NCI-H2196 treated with DMSO at 0.1 percent for 48 hours (cell line): Measurements from ENCODE around the gene TEAD3.

Source experiments
- DNase-seq: peaks from one replicate; lab custom pipeline; 2025; ENCODE audit not compliant: unreplicated experiment; lab: John Stamatoyannopoulos, UW

Gene TEAD3

GRCh38 chr6:35492974-35493284 lies 4.0 kb downstream of the TEAD3 start:
- no peak for DNase-seq

DNA sequence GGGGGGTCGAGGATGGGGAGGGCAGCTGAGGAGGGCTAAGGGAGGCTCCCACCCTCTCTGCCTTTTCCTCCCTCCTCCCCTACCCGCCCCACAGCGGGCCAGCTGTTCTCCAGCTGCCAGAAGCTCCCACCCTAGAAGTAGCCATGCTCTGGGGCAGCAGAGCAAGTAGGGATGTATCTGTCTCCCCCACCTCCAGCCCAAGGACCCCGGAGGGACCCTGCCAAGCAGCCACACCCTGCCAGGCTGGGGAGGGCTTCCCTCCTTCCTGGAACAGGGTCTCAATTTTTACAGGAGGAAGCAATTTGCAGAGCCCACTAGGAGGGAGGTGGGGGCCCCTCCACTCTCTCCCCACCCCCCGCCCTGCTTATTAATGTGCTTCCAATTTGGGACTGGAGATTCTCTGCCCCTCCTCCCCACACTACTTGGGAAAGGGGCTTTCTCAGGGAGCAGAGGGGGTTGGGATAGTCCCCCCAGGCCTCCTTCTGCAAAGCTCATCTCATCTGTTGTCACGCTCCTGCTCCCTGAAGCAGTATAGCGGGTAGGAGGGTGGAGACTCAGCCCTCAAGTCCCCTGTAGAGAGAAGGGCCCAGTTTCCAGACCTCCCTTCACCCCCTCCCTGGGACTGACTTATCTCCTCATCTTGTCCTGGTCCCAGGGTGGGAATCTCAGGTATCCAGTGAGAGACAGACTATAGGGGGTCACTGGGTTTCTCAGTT lies 4.5 kb downstream of the TEAD3 start:
- DNase-seq = no peak

- no peak for DNase-seq
These were observed 5.2 kb downstream of the TEAD3 start for GRCh38 chr6:35491558-35492257.

- no peak for DNase-seq
These were observed 5.9 kb downstream of the TEAD3 start for GRCh38 chr6:35490821-35491557.

DNA sequence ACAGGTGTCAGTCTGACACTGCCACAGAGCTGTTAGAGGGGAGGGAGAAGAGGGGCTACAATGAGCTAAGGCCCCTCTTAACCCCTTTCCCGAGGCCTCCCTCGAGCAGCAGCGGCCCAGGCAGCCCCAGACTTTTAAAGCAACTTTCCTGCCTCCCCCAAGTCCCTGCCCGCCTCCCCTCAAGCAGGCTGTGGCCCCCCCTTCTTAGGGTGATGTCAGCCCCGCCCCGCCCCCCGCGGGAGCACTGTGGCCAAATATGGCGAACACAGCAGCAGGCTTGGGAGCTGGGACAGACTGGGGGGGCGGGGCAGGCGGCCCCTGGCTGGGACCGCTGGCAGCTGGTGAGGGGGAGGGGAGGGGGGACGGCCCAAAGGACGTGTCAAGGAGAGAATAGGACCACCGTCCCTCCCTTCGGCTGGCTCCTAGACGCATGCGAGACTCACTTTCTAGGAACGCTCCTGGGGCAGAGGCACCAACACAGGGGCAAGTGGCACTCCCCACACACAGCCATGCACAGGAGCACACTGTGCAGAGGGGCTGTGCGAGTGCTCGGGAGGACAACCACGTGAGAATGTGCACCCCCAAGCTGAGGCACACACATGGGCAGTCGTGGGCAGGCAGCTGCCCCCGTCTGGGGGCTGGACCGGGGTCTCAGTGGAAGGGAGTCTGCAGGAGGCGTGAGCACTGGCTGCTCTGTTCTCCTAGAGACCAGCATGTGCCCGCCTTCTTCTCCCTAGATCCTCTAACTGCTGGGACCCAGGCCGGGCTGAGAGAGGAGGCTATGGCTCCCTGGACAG lies 6.7 kb downstream of the TEAD3 start:
- no peak for DNase-seq

GRCh38 chr6:35489066-35489465 lies 7.8 kb downstream of the TEAD3 start:
- no peak for DNase-seq

- DNase-seq = no peak
These were observed 8.4 kb downstream of the TEAD3 start for GRCh38 chr6:35488517-35488862.

DNA sequence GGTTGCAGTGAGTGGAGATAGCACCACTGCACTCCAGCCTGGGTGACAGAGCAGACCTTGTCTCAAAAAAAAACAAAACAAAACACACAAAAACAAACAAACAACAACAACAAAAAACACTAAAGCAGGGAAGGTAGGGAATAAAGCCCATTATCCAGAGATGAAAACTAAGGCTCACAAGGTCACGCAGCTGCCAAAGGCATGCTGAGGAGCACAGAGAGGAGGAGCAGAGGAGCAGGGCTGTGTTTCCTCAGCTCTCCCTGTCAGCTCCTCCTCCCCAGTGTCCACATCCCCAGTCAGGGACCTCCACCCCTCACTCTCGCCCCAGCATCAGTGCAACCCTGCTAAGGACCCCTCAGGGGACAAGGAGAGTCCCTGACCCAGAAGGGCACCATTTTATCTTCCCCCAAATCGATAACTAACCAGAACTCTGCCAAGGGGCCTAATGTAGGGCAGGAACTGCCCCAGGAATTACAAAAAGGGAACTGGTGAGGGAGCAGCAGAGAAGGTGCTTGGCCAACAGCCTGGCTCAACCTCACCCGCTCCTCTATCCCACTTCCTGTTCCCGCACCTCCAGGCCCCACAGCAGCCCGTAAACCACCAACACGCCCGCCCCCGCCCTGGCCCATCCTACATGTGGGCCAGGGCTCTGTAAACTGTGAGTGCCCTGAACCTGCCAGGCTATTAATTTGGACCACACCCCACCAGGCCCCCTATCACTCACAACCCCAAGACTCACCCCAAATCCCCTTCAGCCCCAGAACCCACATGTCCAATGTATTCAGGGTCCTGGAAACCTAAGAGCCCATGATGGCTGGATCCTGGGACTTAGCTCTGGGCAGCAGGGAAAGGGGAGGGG lies 9.0 kb downstream of the TEAD3 start:
- DNase-seq = no peak

- no peak for DNase-seq
These were observed 10.6 kb downstream of the TEAD3 start for GRCh38 chr6:35486005-35486925.

- DNase-seq = no peak
These were observed 11.4 kb downstream of the TEAD3 start for GRCh38 chr6:35485402-35485877.

GRCh38 chr6:35484921-35485392 lies 11.9 kb downstream of the TEAD3 start:
- no peak for DNase-seq

GRCh38 chr6:35483893-35484645 lies 12.8 kb downstream of the TEAD3 start:
- no peak for DNase-seq

DNA sequence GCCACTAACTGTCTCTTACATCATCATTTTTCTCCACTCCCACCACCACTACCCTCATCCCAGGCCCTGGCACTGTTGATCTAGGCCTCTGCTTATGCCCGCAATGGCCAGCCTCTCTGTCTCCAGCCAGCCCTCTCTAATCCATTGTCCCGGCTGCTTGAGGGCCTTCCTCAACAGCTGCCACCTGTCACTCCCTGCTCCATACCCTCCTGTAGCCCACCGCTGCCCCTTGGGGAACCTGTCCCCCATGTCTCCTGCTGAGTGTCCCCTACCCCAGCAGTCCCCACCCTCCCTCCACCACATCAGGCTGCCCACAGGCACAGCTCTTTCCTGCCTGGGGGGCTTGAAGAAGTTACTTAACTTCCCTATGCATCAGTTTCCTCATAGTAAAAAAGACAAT lies 13.4 kb downstream of the TEAD3 start:
- DNase-seq = no peak

GRCh38 chr6:35483062-35483461 lies 13.8 kb downstream of the TEAD3 start:
- DNase-seq = no peak

DNA sequence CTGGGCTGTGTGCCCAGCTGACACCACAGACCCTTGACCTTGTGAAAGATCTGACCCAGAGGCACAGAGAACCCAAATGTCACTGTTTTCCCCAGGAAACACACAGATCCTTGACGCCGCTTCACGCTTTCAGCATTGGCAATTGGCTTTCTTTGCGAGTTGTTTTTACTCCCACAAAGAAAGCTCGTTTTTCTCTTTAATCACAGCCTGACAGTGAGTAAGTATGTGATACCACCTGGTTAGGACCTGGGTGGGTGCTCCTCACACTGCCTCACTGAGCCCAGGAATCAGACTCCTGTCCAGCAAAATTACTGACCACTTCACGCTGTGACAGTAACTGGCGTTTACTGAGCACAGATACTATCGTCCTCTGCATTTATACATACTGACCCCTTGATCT lies 15.7 kb downstream of the TEAD3 start:
- no peak for DNase-seq

GRCh38 chr6:35480176-35480575 lies 16.7 kb downstream of the TEAD3 start:
- DNase-seq = no peak

- no peak for DNase-seq
These were observed 18.6 kb downstream of the TEAD3 start for GRCh38 chr6:35478259-35478658.

DNA sequence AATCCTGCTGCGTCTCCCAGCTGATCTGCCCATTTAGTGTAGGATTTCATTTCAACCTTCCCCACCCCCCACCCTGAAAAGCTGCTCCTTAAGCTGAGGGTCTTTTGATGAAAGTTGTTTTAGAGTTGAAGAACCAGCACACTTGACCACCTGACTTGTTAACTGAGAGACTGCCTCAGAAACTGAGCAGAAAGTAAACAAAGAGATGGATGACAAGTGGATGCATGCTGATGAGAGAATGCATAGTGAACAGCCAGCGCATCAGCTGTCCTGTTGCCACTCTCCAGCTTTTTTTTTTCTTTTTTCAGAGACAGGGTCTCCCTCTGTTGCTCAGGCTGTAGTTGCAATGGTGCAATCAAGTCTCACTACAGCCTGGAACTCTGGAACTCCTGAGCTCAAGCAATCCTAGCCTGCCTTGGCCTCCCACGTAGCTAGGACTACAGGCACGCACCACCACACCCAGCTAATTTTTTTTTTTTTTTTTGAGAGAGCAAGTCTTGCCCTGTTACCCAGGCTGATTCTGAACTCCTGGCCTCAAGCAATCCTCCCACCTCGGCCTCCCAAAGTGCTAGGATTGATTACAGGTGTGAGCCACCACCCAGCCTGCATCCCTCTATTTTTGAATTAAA lies 19.2 kb downstream of the TEAD3 start:
- DNase-seq = no peak
